Ureter (tissue), 1 donor: ENCODE results near the gene MLC1. TPM values are rescaled to one million over a fixed set of nuclear protein-coding genes. Genes with fewer than 3 reads are reported as not detected.

Source experiments
- DNase-seq: peaks from one replicate; pipeline ENCODE4 v3.0.0-alpha.2; 2020; ENCODE audit warnings: low spot score
- total RNA-seq: library from RNA; stranded (reverse); gene quantifications from one replicate; pipeline ENCODE4 v1.2.4, GENCODE V29; 2023
- donor health status: DM: yes; HTN: yes; CAD: no.

MLC1 gene
- total RNA-seq, 1 donor from 2014 or later: 0.34 TPM

- DNase-seq: no peak
These were observed 49.1 kb downstream of the MLC1 start for GRCh38 chr22:50035976-50036724.

GRCh38 chr22:50035131-50035881, 49.9 kb downstream of the MLC1 start:
- DNase-seq: no peak

GRCh38 chr22:50034126-50035081, 50.8 kb downstream of the MLC1 start:
- DNase-seq: no peak

DNA sequence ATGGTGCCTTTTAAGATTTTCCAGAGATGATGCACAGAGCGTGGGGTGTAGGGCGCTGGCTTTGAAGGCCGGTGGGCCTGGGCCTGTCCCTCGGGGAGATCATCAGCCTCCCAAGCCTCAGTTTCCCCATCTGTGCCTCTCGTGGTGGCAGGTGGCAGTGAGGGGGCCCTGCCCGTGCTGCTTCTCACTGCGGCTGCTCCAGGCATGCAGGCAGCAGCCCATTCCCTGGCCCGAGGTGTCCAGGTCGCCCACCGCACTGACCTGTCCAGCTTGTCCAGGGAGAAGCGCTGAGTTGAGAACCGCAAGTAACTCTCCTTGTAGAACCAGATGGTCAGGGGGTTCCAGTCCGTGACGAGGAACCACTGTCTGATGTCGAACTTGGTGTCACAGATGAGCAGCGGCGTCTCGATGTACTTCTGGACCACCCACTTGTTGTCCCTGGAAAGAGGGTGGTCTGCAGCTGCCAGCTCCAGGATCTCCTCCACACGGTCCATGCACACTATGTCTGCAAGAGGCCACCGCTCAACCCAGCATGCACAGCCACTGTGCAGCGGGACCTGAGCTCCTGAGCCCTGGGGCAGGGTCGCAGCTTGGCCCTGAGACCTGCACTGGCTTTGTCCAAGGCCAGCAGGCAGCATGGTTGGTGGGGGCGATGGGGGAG, 52.2 kb downstream of the MLC1 start:
- DNase-seq: no peak

DNA sequence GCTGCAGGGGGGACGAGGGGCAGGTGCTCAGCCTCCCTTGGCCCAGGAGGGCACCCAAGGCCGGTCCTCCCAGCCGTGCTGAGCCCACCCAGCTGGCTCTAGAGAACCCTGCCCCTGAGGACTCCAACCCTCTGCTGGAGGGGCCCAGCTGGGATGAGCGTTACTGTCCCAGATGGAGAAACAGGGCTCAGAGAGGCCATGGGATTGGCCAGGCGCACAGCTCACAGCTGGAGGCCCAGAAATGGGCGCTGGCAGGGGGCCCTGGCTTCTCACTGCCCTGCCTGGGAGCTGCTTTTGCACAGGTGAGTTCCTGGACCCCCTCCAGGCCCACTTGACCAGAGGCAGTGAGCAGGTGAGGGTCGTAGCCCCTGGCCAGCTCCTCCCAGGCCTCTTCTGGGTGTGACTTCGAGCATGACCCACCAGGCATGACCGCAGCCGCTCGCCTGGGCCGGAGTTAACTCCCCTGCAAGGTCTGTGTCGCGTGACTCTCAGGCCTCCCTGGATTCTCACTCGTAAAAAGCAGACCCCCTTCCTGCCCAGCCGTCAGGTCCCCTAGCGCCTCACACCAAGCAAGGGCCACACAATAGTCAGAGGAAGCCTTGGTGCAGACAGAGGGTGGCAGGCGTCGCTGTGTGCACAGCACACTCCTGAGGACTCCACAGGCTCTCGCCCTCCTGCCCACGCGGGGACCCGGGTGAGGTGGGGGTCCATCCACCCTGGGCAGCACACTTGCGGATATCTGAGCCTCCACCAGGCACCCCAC, 52.9 kb downstream of the MLC1 start:
- DNase-seq: no peak

DNA sequence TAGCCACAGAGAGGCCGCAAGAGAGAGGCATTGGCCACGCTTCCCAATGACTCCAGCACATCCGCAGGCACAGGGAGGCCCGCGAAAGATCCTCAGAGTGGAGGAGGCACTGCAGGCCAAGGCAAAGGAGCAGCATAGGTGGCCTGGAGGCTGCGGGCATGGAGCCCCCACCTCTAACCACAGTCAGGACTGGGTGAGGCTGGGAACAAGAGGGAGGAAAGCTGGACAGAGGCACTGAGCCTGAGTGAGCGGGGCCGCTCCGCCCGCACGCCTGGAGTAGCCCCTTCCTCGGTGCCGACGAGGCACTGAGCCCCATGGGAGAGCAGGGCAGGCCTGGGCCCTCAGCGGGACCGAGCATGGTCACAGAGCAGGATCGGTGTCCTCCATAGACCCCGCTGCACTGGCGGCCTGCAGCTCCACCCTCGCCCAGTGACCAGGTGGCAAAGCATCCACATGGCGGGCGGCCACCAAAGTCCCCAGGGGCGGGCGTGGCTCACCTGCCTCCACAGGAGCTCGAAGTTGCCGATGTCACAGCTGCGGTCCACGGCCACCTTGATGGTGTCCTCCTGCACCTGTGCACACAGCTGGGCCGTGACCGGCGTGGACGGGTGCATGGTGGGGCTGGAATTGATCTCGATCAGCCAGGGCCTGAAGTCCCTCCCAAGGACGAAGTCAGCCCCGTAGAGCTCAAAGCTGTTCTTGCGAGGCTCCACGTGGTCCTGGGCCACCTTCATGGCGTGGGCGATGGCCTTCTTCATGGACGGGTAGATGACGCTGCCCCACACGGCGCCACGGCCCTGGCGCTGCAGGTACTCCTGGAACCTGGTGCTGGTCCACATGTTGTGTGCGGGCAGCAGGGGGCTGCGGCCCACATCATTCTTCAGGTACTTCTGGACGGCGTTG, 53.8 kb downstream of the MLC1 start:
- DNase-seq: no peak

- no peak for DNase-seq
These were observed 54.7 kb downstream of the MLC1 start for GRCh38 chr22:50030297-50031188.

- DNase-seq: peak; percentile 37
These were observed 57.3 kb downstream of the MLC1 start for GRCh38 chr22:50027639-50028537.

DNA sequence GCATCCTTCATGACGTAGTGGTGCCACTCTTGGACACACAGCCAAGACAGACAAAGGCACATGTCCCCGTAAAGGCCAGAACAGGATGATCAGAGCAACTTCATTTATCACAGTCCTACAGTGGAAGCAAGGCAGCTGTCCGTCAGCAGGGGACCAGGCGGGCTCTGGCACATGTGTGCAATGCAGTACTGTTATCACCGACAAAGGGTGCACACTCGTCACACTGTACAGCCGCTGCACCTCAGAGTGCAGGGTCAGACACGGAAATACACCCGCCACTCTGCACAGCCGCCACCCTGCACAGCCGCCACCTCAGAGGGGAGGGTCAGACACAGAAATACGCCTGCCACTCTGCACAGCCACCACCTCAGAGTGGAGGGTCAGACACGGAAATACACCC, 59.2 kb downstream of the MLC1 start:
- no peak for DNase-seq

DNA sequence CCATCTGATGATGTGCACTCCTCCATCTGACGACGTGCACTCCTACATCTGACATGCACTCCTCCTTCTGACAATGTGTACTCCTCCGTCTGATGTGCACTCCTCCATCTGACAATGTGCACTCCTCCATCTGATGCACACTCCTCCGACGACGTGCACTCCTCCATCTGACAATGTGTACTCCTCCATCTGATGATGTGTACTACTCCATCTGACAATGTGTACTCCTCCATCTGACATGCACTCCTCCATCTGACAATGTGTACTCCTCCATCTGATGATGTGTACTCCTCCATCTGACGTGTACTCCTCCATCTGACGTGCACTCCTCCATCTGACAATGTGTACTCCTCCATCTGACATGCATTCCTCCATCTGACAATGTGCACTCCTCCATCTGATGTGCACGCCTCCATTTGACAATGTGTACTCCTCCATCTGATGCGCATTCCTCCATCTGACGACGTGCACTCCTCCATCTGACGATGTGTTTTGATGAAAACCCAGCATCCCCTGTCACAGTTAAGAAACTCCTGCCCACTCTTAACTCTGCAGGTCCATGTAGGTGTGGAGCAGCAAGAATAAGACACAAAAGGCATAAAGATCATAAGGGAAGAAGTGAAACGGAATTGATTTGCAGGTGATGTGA, 62.9 kb downstream of the MLC1 start:
- DNase-seq: no peak

GRCh38 chr22:50020606-50021005, 64.6 kb downstream of the MLC1 start:
- no peak for DNase-seq

- no peak for DNase-seq
These were observed 65.9 kb downstream of the MLC1 start for GRCh38 chr22:50019316-50019715.

DNA sequence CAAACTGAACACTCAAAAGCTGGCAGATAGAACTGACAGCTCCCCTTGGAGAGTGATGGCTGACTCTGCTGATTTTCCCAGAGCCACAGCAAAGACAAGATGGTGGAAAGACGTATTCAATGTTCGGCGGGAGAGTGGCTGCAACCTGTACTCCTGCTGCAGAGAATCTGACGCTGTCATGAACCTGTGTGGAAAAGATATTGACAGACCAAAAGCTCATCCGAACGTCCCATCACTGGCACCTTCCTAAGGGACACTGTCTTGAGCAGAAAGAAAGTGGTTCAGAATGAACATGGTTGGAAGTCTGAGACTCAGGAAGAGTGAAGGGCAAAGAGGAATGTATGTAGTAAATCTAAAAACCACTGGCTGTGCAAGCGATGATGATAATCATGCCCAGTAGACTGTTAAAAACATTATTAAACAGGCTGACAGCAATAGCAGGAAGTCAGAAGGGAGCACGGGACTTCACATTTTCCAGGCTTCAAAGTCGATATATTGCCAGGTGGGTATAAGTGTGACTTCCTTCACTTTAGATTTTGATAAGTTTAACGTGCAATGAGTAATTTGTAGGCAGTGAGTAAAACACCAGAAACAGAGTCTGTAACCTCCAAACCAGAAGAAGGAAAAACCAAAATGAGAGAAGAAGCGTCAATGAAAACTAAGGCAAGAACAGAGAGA, 66.5 kb downstream of the MLC1 start:
- DNase-seq: no peak

GRCh38 chr22:50017701-50018224, 67.5 kb downstream of the MLC1 start:
- DNase-seq: no peak

DNA sequence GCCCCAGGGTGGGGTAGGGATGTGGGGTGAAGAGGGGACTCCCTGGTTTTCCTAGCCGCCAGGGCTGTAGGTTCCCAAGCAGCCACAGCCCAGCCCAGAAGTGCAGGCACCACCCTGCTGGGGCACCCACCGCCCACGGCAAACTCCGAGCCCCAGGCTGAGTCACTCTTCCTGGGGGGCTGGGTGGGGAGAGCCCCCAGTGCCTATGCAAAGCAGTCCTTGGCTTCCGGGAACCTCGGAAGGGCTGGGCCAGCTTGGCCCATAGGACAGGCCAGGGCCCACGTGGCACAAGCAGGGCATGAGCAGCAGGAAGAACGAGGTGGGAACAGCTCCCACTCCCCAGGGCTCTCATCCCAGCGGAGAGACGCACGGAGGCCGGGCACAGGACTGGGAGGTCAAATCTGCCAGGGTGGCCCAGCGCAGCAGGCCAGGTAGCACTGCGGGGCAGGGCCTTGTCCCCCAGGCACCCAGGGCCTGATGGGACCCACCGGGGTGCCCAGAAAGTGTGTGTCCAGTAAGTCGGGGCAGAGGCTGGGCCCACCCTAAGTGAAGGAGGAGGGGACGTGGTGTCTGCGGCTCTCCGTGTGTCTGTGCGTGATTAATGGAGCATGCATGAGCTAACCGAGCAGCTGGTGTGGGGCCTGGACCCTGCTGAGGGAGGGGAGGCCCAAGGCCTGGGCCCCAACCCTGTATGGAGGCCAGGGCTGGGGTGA, 68.1 kb downstream of the MLC1 start:
- DNase-seq: no peak
